ENCODE measurements around the gene SHISA8. TPM values are rescaled to one million over a fixed set of nuclear protein-coding genes. Genes with fewer than 3 reads are reported as not detected.
"Not testable (repeated sequence)": the region's sequence is repeated elsewhere in the genome, so short reads cannot be mapped to it uniquely, and the experiment has no call there.

SHISA8 gene
- total RNA-seq, 1 donor from 2014 or later, result not detected

GRCh38 chr22:41873391-41873790 lies 41.5 kb downstream of the SHISA8 start:
- H3K4me3 ChIP-seq, result no peak overlapping the region

GRCh38 chr22:41870786-41871185 lies 44.1 kb downstream of the SHISA8 start:
- no peak for TF ChIP-seq CTCF (IDR thresholded peaks at IDR 0.05)
- peaks cover 66 to 86% of the 10 kb centered on the region in 2 donors for H3K36me3 ChIP-seq
- H3K4me3 ChIP-seq, result no peak overlapping the region
- no peaks in the 10 kb centered on the region for H3K9me3 ChIP-seq
- H3K4me1 ChIP-seq, result no peaks in the 10 kb centered on the region
- no peak for DNase-seq (ENCODE audit: low spot score in 2 of 2)
- H3K27me3 ChIP-seq, result no peaks in the 10 kb centered on the region
- H3K27ac ChIP-seq, result no peak overlapping the region
- intact Hi-C loops (cut with DNase I), result no loop called here

More at GRCh38 chr22:41873391-41873790, 41.5 kb downstream of the SHISA8 start:
- Histone ChIP-seq H3K36me3 (peaks cover 64 to 92% of the 10 kb centered on the region in 2 donors), H3K9me3 (no peaks in the 10 kb centered on the region), H3K27me3 (no peaks in the 10 kb centered on the region), H3K4me1 (no peaks in the 10 kb centered on the region), H3K27ac (no peak overlapping the region)
- TF ChIP-seq CTCF (IDR thresholded peaks at IDR 0.05), result no peak
- no peak for DNase-seq (ENCODE audit: low spot score in 2 of 2)
- intact Hi-C loops (cut with DNase I), result no loop called here

GRCh38 chr22:41870081-41870480 lies 44.8 kb downstream of the SHISA8 start:
- DNase-seq (ENCODE audit: low spot score in 2 of 2); intact Hi-C loops (cut with DNase I): not testable (repeated sequence)

GRCh38 chr22:41868556-41868955 lies 46.3 kb downstream of the SHISA8 start:
- no peak for DNase-seq (ENCODE audit: low spot score in 2 of 2)
- TF ChIP-seq CTCF (IDR thresholded peaks at IDR 0.05), result no peak
- H3K36me3 ChIP-seq, result peaks cover 48 to 66% of the 10 kb centered on the region in 2 donors
- intact Hi-C loops (cut with DNase I), result no loop called here
- no peaks in the 10 kb centered on the region for H3K4me1 ChIP-seq
- H3K27ac ChIP-seq, result no peak overlapping the region
- H3K9me3 ChIP-seq, result no peaks in the 10 kb centered on the region
- H3K4me3 ChIP-seq, result no peak overlapping the region
- H3K27me3 ChIP-seq, result no peaks in the 10 kb centered on the region

More at GRCh38 chr22:41870081-41870480, 44.8 kb downstream of the SHISA8 start:
- not testable (repeated sequence) for H3K4me3 ChIP-seq, H3K9me3 ChIP-seq, H3K27me3 ChIP-seq, H3K4me1 ChIP-seq, H3K27ac ChIP-seq
- H3K36me3 ChIP-seq, result peaks cover 59 to 79% of the 10 kb centered on the region in 2 donors

- DNase-seq (ENCODE audit: low spot score in 2 of 2), result no peak
- Histone ChIP-seq H3K4me1 (no peaks in the 10 kb centered on the region), H3K27ac (no peak overlapping the region), H3K27me3 (no peaks in the 10 kb centered on the region), H3K9me3 (no peaks in the 10 kb centered on the region), H3K4me3 (no peak overlapping the region), H3K36me3 (peaks cover 14 to 20% of the 10 kb centered on the region in 2 donors)
- intact Hi-C loops (cut with DNase I), result no loop called here
- no peak for TF ChIP-seq CTCF (IDR thresholded peaks at IDR 0.05)
Measured at GRCh38 chr22:41863472-41863871, 51.4 kb downstream of the SHISA8 start.

GRCh38 chr22:41862530-41863266 lies 52.2 kb downstream of the SHISA8 start:
- H3K27me3 ChIP-seq, result no peaks in the 10 kb centered on the region
- peaks cover 7 to 13% of the 10 kb centered on the region in 2 donors for H3K36me3 ChIP-seq
- H3K4me3 ChIP-seq, result no peak overlapping the region
- H3K4me1 ChIP-seq, result no peaks in the 10 kb centered on the region
- TF ChIP-seq CTCF (IDR thresholded peaks at IDR 0.05), result no peak
- no peak overlapping the region for H3K27ac ChIP-seq
- DNase-seq (ENCODE audit: low spot score in 2 of 2), result no peak
- H3K9me3 ChIP-seq, result no peaks in the 10 kb centered on the region
- intact Hi-C loops (cut with DNase I), result no loop called here

Data from ascending aorta (tissue), 2 donors.